ENCODE data around the gene FARS2.

Gene FARS2

GRCh38 chr6:5706124-5707033 is 445.1 kb downstream of the FARS2 start:
- peak; percentile 50 for DNase-seq

GRCh38 chr6:5707281-5708045 is 446.1 kb downstream of the FARS2 start:
- peak; percentile 57 for DNase-seq

- no peak for DNase-seq
Measured at GRCh38 chr6:5710516-5710915, 449.2 kb downstream of the FARS2 start.

GRCh38 chr6:5710936-5711335 is 449.6 kb downstream of the FARS2 start:
- DNase-seq: no peak

- no peak for DNase-seq
Measured at GRCh38 chr6:5712349-5713215, 451.3 kb downstream of the FARS2 start.

- DNase-seq: no peak
Measured at GRCh38 chr6:5713519-5713918, 452.2 kb downstream of the FARS2 start.

- DNase-seq: no peak
Measured at GRCh38 chr6:5718231-5718947, 457.1 kb downstream of the FARS2 start.

GRCh38 chr6:5723841-5724691 is 462.8 kb downstream of the FARS2 start:
- no peak for DNase-seq

- DNase-seq: no peak
Measured at GRCh38 chr6:5724911-5725310, 463.6 kb downstream of the FARS2 start.

GRCh38 chr6:5726976-5727718 is 465.8 kb downstream of the FARS2 start:
- peak; percentile 56 for DNase-seq

GRCh38 chr6:5728351-5729079 is 467.2 kb downstream of the FARS2 start:
- DNase-seq: no peak

GRCh38 chr6:5729080-5729434 is 467.7 kb downstream of the FARS2 start:
- peak; percentile 71 for DNase-seq

GRCh38 chr6:5729813-5730517 is 468.7 kb downstream of the FARS2 start:
- DNase-seq: peak; percentile 22

- peak; percentile 40 for DNase-seq
Measured at GRCh38 chr6:5730585-5731263, 469.4 kb downstream of the FARS2 start.

- DNase-seq: no peak
Measured at GRCh38 chr6:5731435-5731834, 470.1 kb downstream of the FARS2 start.

GRCh38 chr6:5732496-5732895 is 471.2 kb downstream of the FARS2 start:
- no peak for DNase-seq

GRCh38 chr6:5736016-5736738 is 474.9 kb downstream of the FARS2 start:
- DNase-seq: no peak

GRCh38 chr6:5737460-5737859 is 476.1 kb downstream of the FARS2 start:
- no peak for DNase-seq

All from fibroblast of skin of right biceps (primary cell).